SH-SY5Y (cell line): ENCODE results near the gene NRP1.

Source experiments
- GATA2 ChIP-seq: IDR thresholded peaks from 2 replicates; pipeline ENCODE4 v1.6.1; 2011; ENCODE audit warnings: mild to moderate bottlenecking, low read depth, low read length
- GATA3 ChIP-seq: IDR thresholded peaks from 2 replicates; pipeline ENCODE4 v1.6.1; 2011; ENCODE audit warnings: low read depth, mild to moderate bottlenecking, low read length, moderate library complexity

DNA sequence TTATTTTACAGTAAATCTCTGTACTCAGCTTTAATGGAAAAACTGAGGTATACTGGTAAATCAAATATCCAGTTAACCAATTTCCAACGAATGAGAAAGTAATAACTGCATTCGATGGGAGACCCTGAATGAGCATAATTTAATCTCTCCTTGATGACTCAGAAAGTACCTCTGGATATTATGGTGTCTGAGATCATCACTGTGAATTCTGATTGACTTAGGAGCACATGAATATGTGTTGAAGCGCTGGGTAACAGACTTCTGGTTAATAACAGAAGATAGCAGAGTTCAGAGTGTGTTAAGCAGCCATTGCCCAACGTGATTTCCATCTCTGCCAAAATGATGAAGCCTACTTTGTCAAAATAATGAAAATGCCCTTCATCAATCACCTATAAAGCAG is 116.6 kb downstream of the NRP1 start:
- no peak for TF ChIP-seq GATA3
- TF ChIP-seq GATA2 = no peak
